T-helper 2 cell treated with Interferon-gamma antibody and Interleukin-4, amounts not matched to agents 100 ng/mL and 5 ng/mL, for 36 hours (primary cell): ENCODE measurements around the gene SCFD1. TPM values are rescaled to one million over a fixed set of nuclear protein-coding genes. Genes with fewer than 3 reads are reported as not detected.
"Not testable (repeated sequence)": the region's sequence is repeated elsewhere in the genome, so short reads cannot be mapped to it uniquely, and the experiment has no call there.

Experiments used
- intact Hi-C: fragments of 100-400 bp; cut with micrococcal nuclease; formaldehyde crosslinking; loops from one replicate; pipeline ENCODE4 v1.15.1; 2023
- total RNA-seq: library from RNA; stranded (reverse); gene quantifications from 2 replicates; pipeline ENCODE4 v1.2.3, GENCODE V29; 2022

The SCFD1 gene
- total RNA-seq, 1 donor from 2014 or later, result 70.8 TPM

DNA sequence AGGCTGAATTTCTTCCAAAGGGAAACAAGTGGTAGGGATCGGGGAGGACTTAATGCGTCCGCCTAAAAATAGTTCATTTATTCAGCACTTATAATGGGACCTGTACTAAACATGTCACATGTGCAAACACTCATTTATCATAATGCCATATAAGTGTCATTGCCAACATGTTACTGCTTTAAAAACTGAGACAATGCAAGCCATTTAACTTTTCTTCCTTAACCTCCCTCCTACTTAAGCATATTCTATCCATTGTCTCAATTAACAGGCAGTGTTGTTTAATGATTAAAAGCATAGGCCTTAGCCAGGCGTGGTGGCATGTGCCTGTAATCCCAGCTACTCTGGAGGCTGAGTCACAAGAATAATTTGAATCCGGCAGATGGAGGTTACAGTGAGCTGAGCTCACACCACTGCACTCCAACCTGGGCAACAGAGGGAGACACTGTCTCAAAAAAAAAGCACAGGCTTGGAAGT lies 13.5 kb upstream of the SCFD1 start:
- intact Hi-C loops, result no loop called here

DNA sequence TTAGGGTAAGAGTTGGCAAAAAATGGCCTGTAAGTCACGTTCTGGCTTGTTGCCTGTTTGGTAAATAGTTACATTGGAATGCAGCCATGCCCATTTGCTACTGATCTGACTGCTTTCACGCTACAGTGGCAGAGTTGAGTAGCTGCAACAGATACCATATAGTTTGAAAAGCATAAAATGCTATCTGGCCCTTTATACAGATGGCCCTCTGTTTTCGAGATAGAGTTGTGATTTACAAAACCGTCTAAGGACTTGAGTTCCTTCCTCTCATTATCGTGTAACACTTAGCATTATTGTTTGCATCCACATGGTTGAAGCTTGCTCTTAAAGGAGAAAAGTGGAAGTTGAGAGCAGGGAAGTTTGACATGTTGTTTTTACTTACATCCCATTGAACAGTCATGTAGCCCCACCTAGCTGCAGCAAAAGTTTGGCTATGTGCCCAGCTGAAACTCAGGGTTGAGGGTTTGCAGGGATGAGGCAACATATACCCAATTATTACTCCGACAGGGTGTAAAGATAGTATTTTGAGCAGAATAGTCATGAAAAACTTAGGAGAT lies 11.3 kb upstream of the SCFD1 start:
- intact Hi-C loops, result no loop called here

- intact Hi-C loops, result no loop called here
These were observed 8.0 kb upstream of the SCFD1 start for GRCh38 chr14:30614155-30614554.

- intact Hi-C loops, result loop anchor here (5.0 to 10.0 kb wide), 5 partner anchors 33 to 1582 kb away; partner anchors contain the start of genes ARHGAP5, HECTD1, RNU6-7 and RNU6-8
These were observed 1.9 kb upstream of the SCFD1 start for GRCh38 chr14:30620178-30620577.

DNA sequence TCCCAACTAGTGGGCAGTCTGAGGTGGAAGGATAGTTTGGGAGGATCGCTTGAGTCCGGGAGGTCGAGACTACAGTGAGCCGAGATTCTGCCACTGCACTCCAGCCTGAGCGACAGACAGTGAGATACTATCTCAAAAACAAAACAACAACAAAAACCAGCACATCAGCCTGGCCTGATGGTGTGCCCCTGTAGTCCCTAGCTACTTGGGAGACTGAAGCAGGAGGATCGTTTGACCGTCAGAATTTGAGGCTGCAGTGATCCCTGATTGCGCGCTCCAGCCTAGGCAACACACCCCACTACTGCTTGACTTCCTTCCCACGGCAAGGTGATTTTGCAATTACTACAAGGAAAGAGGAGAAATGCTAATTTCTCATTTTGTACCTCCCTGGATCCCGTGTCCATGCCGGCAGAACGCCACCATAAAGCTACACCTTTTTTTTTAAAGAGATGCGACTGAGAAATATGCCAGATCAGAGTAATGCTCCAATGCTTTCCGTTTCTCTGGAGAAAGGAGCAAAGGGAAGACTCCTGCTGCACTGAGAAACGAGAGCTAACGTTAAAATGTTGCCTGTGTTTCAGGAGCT lies 672 bp upstream of the SCFD1 start:
- intact Hi-C loops, result loop anchor here (5.0 to 10.0 kb wide), 5 partner anchors 34 to 1581 kb away; partner anchors contain the start of genes ARHGAP5, HECTD1, RNU6-7 and RNU6-8

DNA sequence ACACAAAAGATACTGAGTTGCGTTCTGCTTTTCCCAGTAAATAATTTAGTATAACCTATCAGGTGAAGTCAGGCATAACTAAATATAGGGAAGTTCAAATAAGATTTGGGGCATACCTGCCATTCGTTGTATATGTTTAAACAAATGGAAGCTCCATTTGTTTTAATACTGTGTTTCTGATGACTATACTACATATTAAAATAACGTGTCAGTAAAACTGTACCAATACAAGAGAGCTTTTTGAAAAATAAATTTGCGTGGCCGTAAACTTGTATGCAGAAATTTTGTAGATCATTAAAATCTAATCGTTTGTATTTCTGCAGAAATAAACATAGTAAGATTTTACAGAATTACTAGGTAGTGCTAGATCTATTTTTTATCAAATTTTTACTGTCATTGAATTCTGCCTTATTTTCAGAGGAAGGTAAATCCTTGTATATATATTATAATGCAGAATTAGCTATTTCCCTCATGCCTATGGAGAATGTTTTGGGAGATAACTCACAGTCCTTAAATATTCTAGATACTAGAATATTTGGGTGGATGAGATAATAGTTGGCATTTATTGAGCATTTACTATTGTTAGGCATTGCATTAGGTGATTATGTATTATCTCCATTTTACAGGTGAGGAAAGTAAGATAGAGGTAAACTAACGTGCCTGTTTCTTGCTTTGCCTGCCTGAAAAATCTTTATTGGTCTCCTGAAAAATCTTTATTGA lies 1.5 kb downstream of the SCFD1 start:
- intact Hi-C loops, result loop anchor here (2.0 to 10.0 kb wide), 6 partner anchors 36 to 1579 kb away; partner anchors contain the start of genes ARHGAP5, HECTD1, NUBPL and RNU6-7

DNA sequence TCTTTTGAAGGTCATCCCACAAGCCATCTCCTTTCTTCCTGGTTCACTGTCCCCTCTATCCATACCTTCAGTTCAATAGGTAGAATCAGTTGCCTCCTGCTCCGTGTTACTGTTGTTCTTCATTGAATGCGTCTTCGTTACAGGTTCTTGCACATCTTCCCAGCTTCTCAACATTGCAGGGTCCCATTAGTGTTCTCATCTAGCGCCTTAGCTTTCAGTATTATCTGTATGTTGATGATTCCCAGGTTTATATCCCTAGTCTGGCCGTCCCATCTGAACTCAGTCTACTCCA lies 2.0 kb downstream of the SCFD1 start:
- intact Hi-C loops, result loop anchor here (5.0 to 10.0 kb wide), 5 partner anchors 37 to 1578 kb away; partner anchors contain the start of genes ARHGAP5, HECTD1, RNU6-7 and RNU6-8

- intact Hi-C loops, result loop anchor here (10.0 kb wide), 1 partner anchor 499 kb away; no protein-coding TSS in a partner anchor
These were observed 3.4 kb downstream of the SCFD1 start for GRCh38 chr14:30625533-30625932.

DNA sequence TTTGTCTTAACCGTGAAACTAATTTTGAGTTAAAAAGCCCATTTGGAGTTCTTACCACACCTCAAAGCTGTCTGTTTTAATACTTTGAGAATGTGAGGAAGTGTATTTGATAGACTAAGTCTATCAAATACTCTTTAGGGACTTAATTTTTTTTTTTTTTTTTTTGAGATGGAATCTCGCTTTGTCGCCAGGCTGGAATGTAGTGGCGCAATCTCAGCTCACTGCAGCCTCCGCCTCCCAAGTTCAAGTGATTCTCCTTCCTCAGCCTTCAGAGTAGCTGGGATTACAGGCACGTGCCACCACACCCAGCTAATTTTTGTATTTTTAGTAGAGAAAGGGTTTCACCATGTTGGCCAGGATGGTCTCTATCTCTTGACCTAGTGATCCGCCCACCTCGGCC lies 7.3 kb downstream of the SCFD1 start:
- intact Hi-C loops, result loop anchor here (10.0 kb wide), 1 partner anchor 495 kb away; no protein-coding TSS in a partner anchor

- intact Hi-C loops, result no loop called here
These were observed 8.1 kb downstream of the SCFD1 start for GRCh38 chr14:30630248-30630647.

DNA sequence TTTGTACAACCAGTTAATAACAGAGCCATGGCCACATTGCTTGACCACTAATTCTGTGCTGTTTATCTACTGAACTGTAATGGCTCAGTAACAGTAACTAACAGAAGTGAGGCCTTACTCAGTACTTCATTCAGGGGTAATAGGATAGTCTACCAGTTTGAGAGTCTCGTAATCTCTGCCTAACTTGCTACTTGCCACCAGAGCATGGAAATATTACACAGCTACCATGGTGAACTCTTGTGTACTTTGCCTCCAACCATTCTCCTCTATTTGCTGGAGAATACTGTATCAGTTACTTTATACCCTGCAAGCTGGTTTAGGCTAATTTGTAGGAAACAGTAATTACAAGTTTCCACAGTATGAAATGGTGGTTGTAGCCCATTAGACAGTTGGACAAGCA lies 10.6 kb downstream of the SCFD1 start:
- intact Hi-C loops, result no loop called here

DNA sequence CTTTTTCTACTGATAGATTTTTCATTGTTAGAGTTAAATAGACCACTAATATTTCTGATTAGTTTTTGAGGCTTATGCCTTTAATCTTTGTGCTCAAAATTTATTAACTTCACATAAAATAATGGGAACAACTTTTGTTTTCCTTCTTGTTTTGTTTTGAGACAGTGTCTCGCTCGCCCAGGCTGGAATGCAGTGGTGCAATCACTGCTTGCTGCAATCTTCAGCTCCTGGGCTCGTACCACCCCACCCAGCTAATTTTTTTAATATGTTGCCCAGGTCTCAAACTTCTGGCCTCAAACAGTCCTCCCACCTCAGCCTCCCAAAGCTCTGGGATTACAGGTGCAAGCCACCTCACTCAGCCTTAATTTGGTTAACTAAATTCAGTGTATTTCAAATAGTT lies 16.8 kb downstream of the SCFD1 start:
- intact Hi-C loops, result no loop called here

DNA sequence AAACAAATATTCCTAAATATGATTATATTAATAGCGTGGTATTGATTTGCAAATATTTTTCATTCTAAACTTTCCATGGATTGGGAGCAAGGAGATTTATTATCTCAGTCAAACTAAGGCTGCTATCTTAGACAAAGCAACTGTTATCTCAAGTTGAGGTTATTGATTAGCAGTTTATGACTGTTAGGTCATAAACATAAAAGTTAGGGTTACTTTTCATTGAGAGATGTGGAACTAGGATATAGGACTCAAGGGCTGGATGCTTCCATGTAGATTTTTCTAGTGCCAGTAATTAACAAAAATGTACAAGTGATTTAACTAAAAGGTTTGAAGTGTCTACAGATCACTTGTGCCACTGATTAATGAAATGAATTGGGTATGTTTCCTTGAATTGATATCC lies 19.1 kb downstream of the SCFD1 start:
- intact Hi-C loops, result no loop called here

GRCh38 chr14:30644462-30644861 lies 22.3 kb downstream of the SCFD1 start:
- intact Hi-C loops, result not testable (repeated sequence)

DNA sequence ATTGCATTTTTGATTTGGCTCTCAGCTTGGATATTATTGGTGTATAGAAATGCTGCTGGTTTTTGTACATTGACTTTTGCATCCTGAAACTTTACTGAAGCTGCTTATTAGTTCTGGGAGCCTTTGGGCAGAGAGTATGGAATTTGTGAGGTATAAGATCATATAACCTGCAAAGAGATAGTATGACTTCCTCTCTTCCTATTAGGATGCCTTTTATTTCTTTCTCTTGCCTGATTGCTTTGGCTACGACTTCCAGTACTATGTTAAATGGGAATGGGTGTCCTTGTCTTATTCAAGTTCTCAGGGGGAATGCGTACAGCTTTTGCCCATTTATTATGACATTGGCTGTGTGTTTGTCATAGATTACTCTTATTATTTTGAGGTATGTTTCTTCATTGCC lies 23.5 kb downstream of the SCFD1 start:
- intact Hi-C loops, result no loop called here

GRCh38 chr14:30648471-30648870 lies 26.4 kb downstream of the SCFD1 start:
- intact Hi-C loops, result no loop called here

DNA sequence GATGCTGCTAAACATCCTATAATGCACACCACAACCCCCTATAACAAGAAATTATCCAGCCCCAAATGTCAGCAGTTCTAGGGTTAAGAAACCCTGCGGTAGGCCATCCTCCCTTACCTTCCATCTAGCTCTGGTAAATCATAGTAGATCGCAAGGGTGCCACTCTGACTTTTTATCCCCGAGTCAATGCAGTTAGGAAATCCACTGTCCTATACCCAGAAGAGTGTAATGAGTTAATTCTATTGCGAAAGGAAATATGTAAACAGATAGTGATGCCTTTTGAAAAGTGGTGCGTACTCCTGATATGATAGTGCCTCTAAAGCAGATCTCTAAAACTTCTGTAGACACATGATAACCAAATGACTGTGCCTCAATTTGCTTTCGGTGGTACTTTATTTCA lies 29.8 kb downstream of the SCFD1 start:
- intact Hi-C loops, result loop anchor here (10.0 kb wide), 1 partner anchor 703 kb away; no protein-coding TSS in a partner anchor

DNA sequence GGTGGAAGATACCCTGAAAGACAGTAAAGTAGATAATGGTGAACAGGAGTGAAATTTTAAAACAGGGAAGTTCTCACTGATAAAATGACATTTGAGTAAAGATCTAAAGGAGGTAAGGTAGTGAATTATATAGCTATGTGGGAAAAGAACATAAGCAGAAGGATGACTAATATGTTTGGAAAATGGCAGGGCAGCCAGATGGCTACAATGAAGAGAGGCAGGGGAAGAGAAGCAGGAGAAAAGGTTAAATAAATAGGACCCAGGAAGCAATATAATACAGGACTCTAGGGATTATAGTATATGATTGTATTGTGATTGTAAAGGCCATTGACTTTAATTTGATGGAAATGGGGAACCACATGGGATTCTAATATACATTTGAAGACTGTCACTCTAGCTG lies 33.0 kb downstream of the SCFD1 start:
- intact Hi-C loops, result loop anchor here (5.0 to 10.0 kb wide), 2 partner anchors 42 to 700 kb away; no protein-coding TSS in a partner anchor

GRCh38 chr14:30655658-30656057 lies 33.5 kb downstream of the SCFD1 start:
- intact Hi-C loops, result loop anchor here (2.0 to 10.0 kb wide), 3 partner anchors 42 to 699 kb away; no protein-coding TSS in a partner anchor

DNA sequence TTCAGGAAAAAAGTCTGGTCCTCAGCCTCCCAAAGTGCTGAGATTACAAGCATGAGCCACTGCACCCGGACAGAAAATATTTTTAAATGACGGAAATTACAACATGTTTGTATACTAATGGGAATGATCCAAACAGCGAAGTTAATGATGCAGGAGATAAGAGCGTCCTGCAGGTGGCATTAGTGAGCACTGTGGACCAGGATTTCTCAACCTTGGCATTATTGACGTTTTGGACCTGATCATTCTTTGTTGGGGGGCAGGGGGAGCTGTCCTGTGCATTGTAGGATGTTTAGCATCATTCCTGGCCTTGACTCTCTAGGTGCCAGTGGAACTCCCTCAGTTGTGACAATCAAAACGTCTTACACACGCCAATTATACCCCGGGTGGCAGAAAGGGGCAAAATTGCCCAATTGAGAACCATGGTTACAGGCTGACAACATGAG lies 34.1 kb downstream of the SCFD1 start:
- intact Hi-C loops, result loop anchor here (2.0 to 10.0 kb wide), 3 partner anchors 41 to 699 kb away; no protein-coding TSS in a partner anchor

DNA sequence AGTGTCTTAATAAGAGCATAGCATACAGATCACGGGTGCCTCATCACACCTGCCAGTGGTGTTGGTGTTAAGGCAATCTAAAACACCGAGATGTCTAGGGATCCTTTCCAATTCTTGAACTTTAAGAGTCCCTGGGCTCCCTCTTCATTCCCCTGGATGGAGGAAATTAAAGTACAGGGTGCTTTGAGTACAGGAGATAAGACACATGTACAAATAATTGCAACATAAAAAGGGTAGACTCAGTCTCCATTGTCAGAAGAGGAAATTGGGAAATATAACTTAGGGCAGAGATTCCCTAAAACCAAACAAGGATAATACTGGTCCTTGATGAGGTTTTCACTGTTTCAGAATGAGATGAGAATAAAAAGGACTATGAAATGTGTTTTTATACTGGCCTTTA lies 34.9 kb downstream of the SCFD1 start:
- intact Hi-C loops, result loop anchor here (2.0 to 10.0 kb wide), 3 partner anchors 40 to 698 kb away; no protein-coding TSS in a partner anchor
